Measurements from ENCODE around the gene SYCP3.
"Not testable (repeated sequence)": the region's sequence is repeated elsewhere in the genome, so short reads cannot be mapped to it uniquely, and the experiment has no call there.

The SYCP3 gene

GRCh38 chr12:101759396-101760047 is 20.3 kb upstream of the SYCP3 start:
- peak; percentile 23 for DNase-seq

GRCh38 chr12:101750152-101750551 is 10.9 kb upstream of the SYCP3 start:
- DNase-seq: no peak

GRCh38 chr12:101749657-101750056 is 10.4 kb upstream of the SYCP3 start:
- DNase-seq: no peak

GRCh38 chr12:101748907-101749306 is 9.6 kb upstream of the SYCP3 start:
- DNase-seq: no peak

GRCh38 chr12:101747697-101748096 is 8.4 kb upstream of the SYCP3 start:
- DNase-seq: no peak

GRCh38 chr12:101746661-101747060 is 7.4 kb upstream of the SYCP3 start:
- DNase-seq: no peak

GRCh38 chr12:101746196-101746595 is 6.9 kb upstream of the SYCP3 start:
- DNase-seq: peak; percentile 6

GRCh38 chr12:101745481-101745880 is 6.2 kb upstream of the SYCP3 start:
- no peak for DNase-seq

GRCh38 chr12:101743724-101744472 is 4.6 kb upstream of the SYCP3 start:
- no peak for DNase-seq

GRCh38 chr12:101743242-101743641 is 4.0 kb upstream of the SYCP3 start:
- no peak for DNase-seq

- DNase-seq: no peak
Measured at GRCh38 chr12:101740980-101741379, 1.7 kb upstream of the SYCP3 start.

- no peak for DNase-seq
Measured at GRCh38 chr12:101740566-101740965, 1.3 kb upstream of the SYCP3 start.

GRCh38 chr12:101737476-101737875 is 1.8 kb downstream of the SYCP3 start:
- DNase-seq: no peak

GRCh38 chr12:101734482-101734881 is 4.8 kb downstream of the SYCP3 start:
- not testable (repeated sequence) for DNase-seq

- DNase-seq: no peak
Measured at GRCh38 chr12:101733166-101733565, 6.1 kb downstream of the SYCP3 start.

GRCh38 chr12:101732318-101732717 is 6.9 kb downstream of the SYCP3 start:
- DNase-seq: no peak

GRCh38 chr12:101729842-101730241 is 9.4 kb downstream of the SYCP3 start:
- no peak for DNase-seq

- no peak for DNase-seq
Measured at GRCh38 chr12:101727098-101727497, 12.2 kb downstream of the SYCP3 start.

GRCh38 chr12:101722392-101722791 is 16.9 kb downstream of the SYCP3 start:
- DNase-seq: no peak

- DNase-seq: no peak
Measured at GRCh38 chr12:101720118-101720517, 19.1 kb downstream of the SYCP3 start.

GRCh38 chr12:101719566-101719965 is 19.7 kb downstream of the SYCP3 start:
- no peak for DNase-seq

- no peak for DNase-seq
Measured at GRCh38 chr12:101714877-101715444, 24.3 kb downstream of the SYCP3 start.

GRCh38 chr12:101713930-101714329 is 25.3 kb downstream of the SYCP3 start:
- DNase-seq: no peak

- no peak for DNase-seq
Measured at GRCh38 chr12:101713059-101713682, 26.1 kb downstream of the SYCP3 start.

Measured in NCI-H1436 (cell line).